Measurements from ENCODE around the gene LIMA1. TPM values are rescaled to one million over a fixed set of nuclear protein-coding genes. Genes with fewer than 3 reads are reported as not detected.

The LIMA1 gene
- total RNA-seq, 1 donor from 2014 or later, result 98.2 TPM

GRCh38 chr12:50246873-50247612 is 36.3 kb downstream of the LIMA1 start:
- Histone ChIP-seq H3K4me3 (ENCODE audit: low read depth, low read length) (no peak overlapping the region), H3K27me3 (ENCODE audit: control insufficient read depth, insufficient read depth, low read length) (no peaks in the 10 kb centered on the region), H3K36me3 (ENCODE audit: control insufficient read depth, insufficient read depth, low read length) (no peaks in the 10 kb centered on the region)
- DNase-seq (ENCODE audit: low read depth), result peak; percentile 99
- FAIRE-seq, result no peak
- TF ChIP-seq, protein P1, sequence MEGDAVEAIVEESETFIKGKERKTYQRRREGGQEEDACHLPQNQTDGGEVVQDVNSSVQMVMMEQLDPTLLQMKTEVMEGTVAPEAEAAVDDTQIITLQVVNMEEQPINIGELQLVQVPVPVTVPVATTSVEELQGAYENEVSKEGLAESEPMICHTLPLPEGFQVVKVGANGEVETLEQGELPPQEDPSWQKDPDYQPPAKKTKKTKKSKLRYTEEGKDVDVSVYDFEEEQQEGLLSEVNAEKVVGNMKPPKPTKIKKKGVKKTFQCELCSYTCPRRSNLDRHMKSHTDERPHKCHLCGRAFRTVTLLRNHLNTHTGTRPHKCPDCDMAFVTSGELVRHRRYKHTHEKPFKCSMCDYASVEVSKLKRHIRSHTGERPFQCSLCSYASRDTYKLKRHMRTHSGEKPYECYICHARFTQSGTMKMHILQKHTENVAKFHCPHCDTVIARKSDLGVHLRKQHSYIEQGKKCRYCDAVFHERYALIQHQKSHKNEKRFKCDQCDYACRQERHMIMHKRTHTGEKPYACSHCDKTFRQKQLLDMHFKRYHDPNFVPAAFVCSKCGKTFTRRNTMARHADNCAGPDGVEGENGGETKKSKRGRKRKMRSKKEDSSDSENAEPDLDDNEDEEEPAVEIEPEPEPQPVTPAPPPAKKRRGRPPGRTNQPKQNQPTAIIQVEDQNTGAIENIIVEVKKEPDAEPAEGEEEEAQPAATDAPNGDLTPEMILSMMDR (IDR thresholded peaks at IDR 0.05; ENCODE audit: insufficient read depth, low read length, severe bottlenecking), result no peak

- Histone ChIP-seq H3K4me3 (ENCODE audit: low read depth, low read length) (no peak overlapping the region), H3K36me3 (ENCODE audit: control insufficient read depth, insufficient read depth, low read length) (no peaks in the 10 kb centered on the region), H3K27me3 (ENCODE audit: control insufficient read depth, insufficient read depth, low read length) (no peaks in the 10 kb centered on the region)
- DNase-seq (ENCODE audit: low read depth), result no peak
- FAIRE-seq, result no peak
- TF ChIP-seq, protein P1 (IDR thresholded peaks at IDR 0.05; ENCODE audit: insufficient read depth, low read length, severe bottlenecking), result no peak
Measured at GRCh38 chr12:50246197-50246865, 37.0 kb downstream of the LIMA1 start.

- Histone ChIP-seq H3K27me3 (ENCODE audit: control insufficient read depth, insufficient read depth, low read length) (no peaks in the 10 kb centered on the region), H3K36me3 (ENCODE audit: control insufficient read depth, insufficient read depth, low read length) (no peaks in the 10 kb centered on the region), H3K4me3 (ENCODE audit: low read depth, low read length) (no peak overlapping the region)
- TF ChIP-seq, protein P1 (IDR thresholded peaks at IDR 0.05; ENCODE audit: insufficient read depth, low read length, severe bottlenecking), result no peak
- FAIRE-seq (no peak), DNase-seq (ENCODE audit: low read depth) (no peak)
Measured at GRCh38 chr12:50243507-50243906, 39.8 kb downstream of the LIMA1 start.

GRCh38 chr12:50242751-50243191 is 40.5 kb downstream of the LIMA1 start:
- TF ChIP-seq, protein P1 (IDR thresholded peaks at IDR 0.05; ENCODE audit: insufficient read depth, low read length, severe bottlenecking), result no peak
- no peaks in the 10 kb centered on the region for H3K36me3 ChIP-seq (ENCODE audit: control insufficient read depth, insufficient read depth, low read length)
- FAIRE-seq (no peak), DNase-seq (ENCODE audit: low read depth) (peak; percentile 37)
- no peak overlapping the region for H3K4me3 ChIP-seq (ENCODE audit: low read depth, low read length)
- H3K27me3 ChIP-seq (ENCODE audit: control insufficient read depth, insufficient read depth, low read length), result no peaks in the 10 kb centered on the region

GRCh38 chr12:50241178-50241577 is 42.1 kb downstream of the LIMA1 start:
- no peaks in the 10 kb centered on the region for H3K36me3 ChIP-seq (ENCODE audit: control insufficient read depth, insufficient read depth, low read length)
- no peak overlapping the region for H3K4me3 ChIP-seq (ENCODE audit: low read depth, low read length)
- DNase-seq (ENCODE audit: low read depth) (peak; percentile 67), FAIRE-seq (no peak)
- TF ChIP-seq, protein P1 (IDR thresholded peaks at IDR 0.05; ENCODE audit: insufficient read depth, low read length, severe bottlenecking), result no peak
- no peaks in the 10 kb centered on the region for H3K27me3 ChIP-seq (ENCODE audit: control insufficient read depth, insufficient read depth, low read length)

All from bronchial epithelial cell (primary cell).